Stomach (tissue), 9 donors: ENCODE data around the gene OXCT1. TPM values are rescaled to one million over a fixed set of nuclear protein-coding genes. Genes with fewer than 3 reads are reported as not detected.
"Not testable (repeated sequence)": the region's sequence is repeated elsewhere in the genome, so short reads cannot be mapped to it uniquely, and the experiment has no call there.

Experiments used
- DNase-seq, 2 donors: peaks; one replicate each; pipeline versions ENCODE4 v3.0.0 to v3.0.0-alpha.2; 2013 to 2019
- H3K27ac ChIP-seq, 5 donors: fragments of 200-600 bp in 4 of 5; sonication (generic) in 4 of 5; one replicate each; pipeline ENCODE4 v1.5.1; 2013 to 2019; ENCODE audit warnings: mild to moderate bottlenecking in 1 of 5, moderate library complexity in 1 of 5
- H3K27me3 ChIP-seq, 3 donors: fragments of 200-600 bp; sonication (generic); one replicate each; pipeline ENCODE4 v1.5.1; 2017 to 2019; ENCODE audit warnings: mixed run types in 1 of 3
- H3K36me3 ChIP-seq, 4 donors: fragments of 200-600 bp; sonication (generic); 1 replicate in 3 of 4; 2 replicates in 1 of 4; pipeline ENCODE4 v1.5.1; 2016 to 2019
- H3K4me1 ChIP-seq, 4 donors: fragments of 200-600 bp; sonication (generic); one replicate each; pipeline ENCODE4 v1.5.1; 2016 to 2019
- H3K4me3 ChIP-seq, 4 donors: fragments of 200-600 bp; sonication (generic) in 3 of 4; one replicate each; pipeline ENCODE4 v1.5.1; 2016 to 2019; ENCODE audit warnings: mild to moderate bottlenecking in 1 of 4
- H3K9me3 ChIP-seq, 4 donors: fragments of 200-600 bp; sonication (generic); one replicate each; pipeline ENCODE4 v1.5.1; 2016 to 2019
- CTCF ChIP-seq, 7 experiments: fragments of 450-650 bp in 4 of 7; fragments of 200-600 bp in 3 of 7; sonication (generic) in 3 of 7; IDR thresholded peaks; one replicate each; pipeline ENCODE4 v1.5.1; 2016 to 2019; ENCODE audit warnings: antibody characterized with exemption in 7 of 7, control low read depth in 2 of 7, mild to moderate bottlenecking in 1 of 7
- EP300 ChIP-seq: sonication (generic); formaldehyde crosslinking; IDR thresholded peaks from one replicate; pipeline ENCODE4 v1.6.1; 2017; ENCODE audit warnings: antibody characterized with exemption
- POLR2A ChIP-seq, 4 donors: fragments of 450-650 bp; IDR thresholded peaks; one replicate each; pipeline ENCODE4 v1.6.1; 2016; ENCODE audit warnings: antibody characterized with exemption in 4 of 4, control low read depth in 2 of 4, mild to moderate bottlenecking in 1 of 4, moderate library complexity in 1 of 4
- POLR2AphosphoS5 ChIP-seq, 3 donors: sonication (generic); formaldehyde crosslinking; IDR thresholded peaks; one replicate each; pipeline ENCODE4 v1.6.1; 2016; ENCODE audit warnings: antibody characterized with exemption in 3 of 3
- WGBS, 5 donors: extraction: QIAGEN DNeasy Blood & Tissue Kit in 3 of 5; methylation state at CpG; one replicate each; pipeline versions ENCODE4 v1.1.5 to v1.1.7; 2013 to 2018; 5-methylcytosine and 5-hydroxymethylcytosine counted together
- intact Hi-C: fragments of 100-400 bp; cut with DNase I; formaldehyde crosslinking; loops from one replicate; pipeline ENCODE4 v1.15.1; 2023; ENCODE audit warnings: low total_unique reads
- polyA plus RNA-seq, 3 donors: library from polyadenylated mRNA; stranded (reverse); fragments of 200-250 nt; gene quantifications; one replicate each; pipeline ENCODE4 v1.2.3, GENCODE V29; 2013
- total RNA-seq, 5 donors: library from RNA; depleted of rRNA; stranded (reverse); fragments of >200 nt; gene quantifications; one replicate each; pipeline versions ENCODE4 v1.1.0 to v1.2.3, GENCODE V29; 2014 to 2016
- donor health status: healthy with polysubstance abuse.
- donor health status: Bipolar disorder and iron deficiency.
- donor health status: healthy.

Gene OXCT1
- total and polyA plus RNA-seq, 8 donors = 4.1 to 33.3 (median 14.8) TPM

- intact Hi-C loops = no loop called here
- WGBS, 5 donors = 6 to 34% (median 17%) methylated on average over 1 of the region's 1 CpG
- Histone ChIP-seq H3K27ac (no peak overlapping the region), H3K4me3 (no peak overlapping the region), H3K4me1 (peaks cover 0 to 9% (median 4%) of the 10 kb centered on the region in 4 donors), H3K36me3 (peaks cover 0 to 39% (median 27%) of the 10 kb centered on the region in 4 donors), H3K27me3 (no peaks in the 10 kb centered on the region), H3K9me3 (no peaks in the 10 kb centered on the region)
- DNase-seq = peak in 1 of 2 donors; percentile 60
- TF ChIP-seq EP300 = no peak
- no peak for TF ChIP-seq POLR2A (IDR thresholded peaks at IDR 0.05)
- no peak for TF ChIP-seq CTCF (IDR thresholded peaks at IDR 0.05)
- TF ChIP-seq POLR2AphosphoS5 (IDR thresholded peaks at IDR 0.05) = no peak
These were observed 122.9 kb downstream of the OXCT1 start for GRCh38 chr5:41747301-41747700.

- DNase-seq = not testable (repeated sequence)
These were observed 127.6 kb downstream of the OXCT1 start for GRCh38 chr5:41742608-41743007.

GRCh38 chr5:41738710-41739354, 131.4 kb downstream of the OXCT1 start:
- H3K27ac ChIP-seq = no peak overlapping the region
- no peak overlapping the region for H3K4me3 ChIP-seq
- intact Hi-C loops = no loop called here
- no peak for TF ChIP-seq POLR2AphosphoS5 (IDR thresholded peaks at IDR 0.05)
- TF ChIP-seq EP300 = no peak
- TF ChIP-seq CTCF (IDR thresholded peaks at IDR 0.05) = no peak
- no peak for TF ChIP-seq POLR2A (IDR thresholded peaks at IDR 0.05)
- peaks cover 6 to 60% (median 37%) of the 10 kb centered on the region in 4 donors for H3K36me3 ChIP-seq
- 76 to 88% (median 79%) methylated on average over 3 of the region's 3 CpGs for WGBS, 5 donors
- DNase-seq = no peak
- no peaks in the 10 kb centered on the region for H3K9me3 ChIP-seq
- H3K4me1 ChIP-seq = no peaks in the 10 kb centered on the region
- no peaks in the 10 kb centered on the region for H3K27me3 ChIP-seq

More at GRCh38 chr5:41742608-41743007, 127.6 kb downstream of the OXCT1 start:
- H3K4me1 ChIP-seq, H3K9me3 ChIP-seq, H3K4me3 ChIP-seq, H3K27me3 ChIP-seq, intact Hi-C loops, H3K27ac ChIP-seq: not testable (repeated sequence)
- peaks cover 6 to 57% (median 38%) of the 10 kb centered on the region in 4 donors for H3K36me3 ChIP-seq
- 76 to 100% (median 92%) methylated on average over 1 of the region's 1 CpG for WGBS, 5 donors

- Histone ChIP-seq H3K27ac (no peak overlapping the region), H3K4me3 (no peak overlapping the region), H3K4me1 (no peaks in the 10 kb centered on the region), H3K9me3 (no peaks in the 10 kb centered on the region), H3K36me3 (peaks cover 6 to 58% (median 37%) of the 10 kb centered on the region in 4 donors), H3K27me3 (no peaks in the 10 kb centered on the region)
- intact Hi-C loops = no loop called here
- no peak for DNase-seq
- TF ChIP-seq POLR2AphosphoS5 (IDR thresholded peaks at IDR 0.05) (no peak), EP300 (no peak), POLR2A (IDR thresholded peaks at IDR 0.05) (no peak), CTCF (IDR thresholded peaks at IDR 0.05) (no peak)
These were observed 133.6 kb downstream of the OXCT1 start for GRCh38 chr5:41736641-41737040.

- H3K27ac ChIP-seq = no peak overlapping the region
- intact Hi-C loops = no loop called here
- no peak for DNase-seq
- no peak overlapping the region for H3K4me3 ChIP-seq
- TF ChIP-seq POLR2A (IDR thresholded peaks at IDR 0.05) (no peak), POLR2AphosphoS5 (IDR thresholded peaks at IDR 0.05) (no peak), CTCF (IDR thresholded peaks at IDR 0.05) (no peak), EP300 (no peak)
- H3K9me3 ChIP-seq = no peaks in the 10 kb centered on the region
- H3K4me1 ChIP-seq = no peaks in the 10 kb centered on the region
- peaks cover 6 to 53% (median 40%) of the 10 kb centered on the region in 4 donors for H3K36me3 ChIP-seq
- H3K27me3 ChIP-seq = no peaks in the 10 kb centered on the region
These were observed 135.0 kb downstream of the OXCT1 start for GRCh38 chr5:41735213-41735612.

GRCh38 chr5:41729381-41729780, 140.8 kb downstream of the OXCT1 start:
- H3K4me1 ChIP-seq, H3K27ac ChIP-seq, H3K9me3 ChIP-seq, H3K27me3 ChIP-seq, DNase-seq, intact Hi-C loops, H3K4me3 ChIP-seq: not testable (repeated sequence)
- H3K36me3 ChIP-seq = peaks cover 0 to 22% (median 5%) of the 10 kb centered on the region in 4 donors
- WGBS, 5 donors = 96 to 98% (median 96%) methylated on average over 5 of the region's 5 CpGs
